Spleen (tissue), 11 donors: ENCODE results near the gene NOP14. TPM values are rescaled to one million over a fixed set of nuclear protein-coding genes. Genes with fewer than 3 reads are reported as not detected.
A peak's percentile ranks its signal among the peaks of the same experiment; 100 is the strongest.

ENCODE experiments used
- DNase-seq: peaks from one replicate; pipeline ENCODE4 v3.0.0-alpha.2; 2020
- H3K27ac ChIP-seq, 8 donors: fragments of 200-600 bp; sonication (generic) in 7 of 8; 1 replicate in 4 of 8; 2 replicates in 4 of 8; pipeline versions ENCODE4 v1.5.0 to v1.8.0; 2016 to 2021; ENCODE audit warnings: inconsistent platforms in 4 of 8, mild to moderate bottlenecking in 4 of 8, moderate library complexity in 1 of 8
- H3K27me3 ChIP-seq, 7 donors: fragments of 200-600 bp; sonication (generic) in 6 of 7; replicated peaks in 1 of 7; 1 replicate in 4 of 7; 2 replicates in 3 of 7; pipeline versions ENCODE4 v1.5.0 to v1.8.0; 2016 to 2021; ENCODE audit warnings: inconsistent platforms in 3 of 7, mild to moderate bottlenecking in 1 of 7
- H3K36me3 ChIP-seq, 6 donors: fragments of 200-600 bp; sonication (generic) in 5 of 6; 1 replicate in 4 of 6; 2 replicates in 2 of 6; pipeline versions ENCODE4 v1.5.0 to v1.8.0; 2016 to 2021; ENCODE audit warnings: inconsistent platforms in 2 of 6
- H3K4me1 ChIP-seq, 6 donors: fragments of 200-600 bp; sonication (generic) in 5 of 6; 1 replicate in 3 of 6; 2 replicates in 3 of 6; pipeline versions ENCODE4 v1.5.0 to v1.8.0; 2016 to 2021; ENCODE audit warnings: inconsistent platforms in 3 of 6
- H3K4me3 ChIP-seq, 8 donors: fragments of 200-600 bp; sonication (generic) in 7 of 8; 1 replicate in 4 of 8; 2 replicates in 4 of 8; pipeline versions ENCODE4 v1.5.0 to v1.8.0; 2016 to 2021; ENCODE audit warnings: inconsistent platforms in 4 of 8, mild to moderate bottlenecking in 4 of 8, moderate library complexity in 2 of 8
- H3K9me3 ChIP-seq, 8 donors: fragments of 200-600 bp; sonication (generic) in 7 of 8; 1 replicate in 4 of 8; 2 replicates in 4 of 8; pipeline versions ENCODE4 v1.5.0 to v1.8.0; 2016 to 2021; ENCODE audit warnings: inconsistent platforms in 4 of 8
- POLR2A ChIP-seq, 3 donors: fragments of 450-650 bp; IDR thresholded peaks; one replicate each; pipeline ENCODE4 v1.5.1; 2017; ENCODE audit warnings: antibody characterized with exemption in 3 of 3, mild to moderate bottlenecking in 1 of 3
- POLR2AphosphoS5 ChIP-seq, 3 donors: sonication (generic); formaldehyde crosslinking; IDR thresholded peaks; one replicate each; pipeline ENCODE4 v1.5.1; 2017; ENCODE audit warnings: antibody characterized with exemption in 3 of 3
- WGBS, 5 donors: extraction: QIAGEN DNeasy Blood & Tissue Kit in 3 of 5; methylation state at CpG; one replicate each; pipeline versions ENCODE4 v1.1.5 to v1.1.7; 2013 to 2018; 5-methylcytosine and 5-hydroxymethylcytosine counted together
- intact Hi-C: fragments of 100-400 bp; cut with DNase I; formaldehyde crosslinking; loops from one replicate; pipeline ENCODE4 v1.15.0; 2023; ENCODE audit warnings: low total_unique reads
- polyA plus RNA-seq, 3 donors: library from polyadenylated mRNA; stranded (reverse); fragments of 200-250 nt; gene quantifications; one replicate each; pipeline ENCODE4 v1.2.1, GENCODE V29; 2013
- total RNA-seq, 7 donors: library from RNA; depleted of rRNA in 3 of 7; stranded (reverse); fragments of >200 nt in 3 of 7; fragmentation: NEBNext Ultra II Directional in 4 of 7; extraction: Animal tissue kit (Norgen Biotek cat#: 25700) in 4 of 7; gene quantifications; one replicate each; pipeline versions ENCODE4 v1.1.0 to v1.2.1, GENCODE V29; 2016 to 2021
- TF ChIP-seq, protein P1 (sequence below), 11 experiments: fragments of 200-600 bp in 7 of 11; fragments of 450-650 bp in 4 of 11; sonication (generic) in 4 of 11; IDR thresholded peaks in 8 of 11; conservative IDR thresholded peaks in 3 of 11; 1 replicate in 7 of 11; 2 replicates in 4 of 11; pipeline versions ENCODE4 v1.4.0 to v1.8.0; 2016 to 2021; ENCODE audit warnings: antibody characterized with exemption in 11 of 11, inconsistent platforms in 4 of 11, mild to moderate bottlenecking in 1 of 11
- donor health status: healthy with polysubstance abuse.
- donor health status: DM: no; HTN: no; CAD: no; lungs with moderate emphysema.
- donor health status: DM: no; HTN: no; CAD: no.
- donor health status: Bipolar disorder and iron deficiency.
- donor health status: healthy.
- donor health status: DM: no; HTN: no; CAD: no.
- donor health status: DM: yes; HTN: yes; CAD: no.

Gene NOP14
- total and polyA plus RNA-seq, 10 donors, result 10.2 to 30.5 (median 22.1) TPM

GRCh38 chr4:2933566-2934076, 29.6 kb downstream of the NOP14 start:
- H3K36me3 ChIP-seq, result peaks cover 0 to 51% (median 42%) of the 10 kb centered on the region in 6 donors
- H3K27me3 ChIP-seq, result no peaks in the 10 kb centered on the region
- no peaks in the 10 kb centered on the region for H3K9me3 ChIP-seq
- peak overlapping the region; percentile 90 to 99 (median 94) for H3K27ac ChIP-seq
- intact Hi-C loops, result loop anchor here (10.0 kb wide), 1 partner anchor 179 kb away; the partner anchor contains the start of gene TNIP2
- H3K4me3 ChIP-seq, result peak overlapping the region; percentile 71 to 97 (median 88)
- DNase-seq, result no peak
- TF ChIP-seq POLR2A (IDR thresholded peaks at IDR 0.05) (no peak), POLR2AphosphoS5 (IDR thresholded peaks at IDR 0.05) (peak in 1 of 3 donors; percentile 10)
- 12 to 38% (median 25%) methylated on average over 24 to 31 of the region's 31 CpGs for WGBS, 5 donors
- peaks cover 40 to 88% (median 64%) of the 10 kb centered on the region in 6 donors for H3K4me1 ChIP-seq

GRCh38 chr4:2932951-2933565, 30.1 kb downstream of the NOP14 start:
- intact Hi-C loops, result loop anchor here (10.0 kb wide), 1 partner anchor 178 kb away; the partner anchor contains the start of gene TNIP2
- H3K4me1 ChIP-seq, result peaks cover 40 to 83% (median 64%) of the 10 kb centered on the region in 6 donors
- peak; percentile 11 to 43 (median 17) for TF ChIP-seq POLR2AphosphoS5 (IDR thresholded peaks at IDR 0.05)
- TF ChIP-seq, protein P1, sequence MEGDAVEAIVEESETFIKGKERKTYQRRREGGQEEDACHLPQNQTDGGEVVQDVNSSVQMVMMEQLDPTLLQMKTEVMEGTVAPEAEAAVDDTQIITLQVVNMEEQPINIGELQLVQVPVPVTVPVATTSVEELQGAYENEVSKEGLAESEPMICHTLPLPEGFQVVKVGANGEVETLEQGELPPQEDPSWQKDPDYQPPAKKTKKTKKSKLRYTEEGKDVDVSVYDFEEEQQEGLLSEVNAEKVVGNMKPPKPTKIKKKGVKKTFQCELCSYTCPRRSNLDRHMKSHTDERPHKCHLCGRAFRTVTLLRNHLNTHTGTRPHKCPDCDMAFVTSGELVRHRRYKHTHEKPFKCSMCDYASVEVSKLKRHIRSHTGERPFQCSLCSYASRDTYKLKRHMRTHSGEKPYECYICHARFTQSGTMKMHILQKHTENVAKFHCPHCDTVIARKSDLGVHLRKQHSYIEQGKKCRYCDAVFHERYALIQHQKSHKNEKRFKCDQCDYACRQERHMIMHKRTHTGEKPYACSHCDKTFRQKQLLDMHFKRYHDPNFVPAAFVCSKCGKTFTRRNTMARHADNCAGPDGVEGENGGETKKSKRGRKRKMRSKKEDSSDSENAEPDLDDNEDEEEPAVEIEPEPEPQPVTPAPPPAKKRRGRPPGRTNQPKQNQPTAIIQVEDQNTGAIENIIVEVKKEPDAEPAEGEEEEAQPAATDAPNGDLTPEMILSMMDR (IDR thresholded peaks at IDR 0.05 in 8 of 11, conservative IDR thresholded peaks at IDR 0.05 in 3 of 11), result no peak
- TF ChIP-seq POLR2A (IDR thresholded peaks at IDR 0.05), result no peak
- peak overlapping the region; percentile 64 to 96 (median 93) for H3K27ac ChIP-seq
- H3K9me3 ChIP-seq, result no peaks in the 10 kb centered on the region
- no peaks in the 10 kb centered on the region for H3K27me3 ChIP-seq
- H3K4me3 ChIP-seq, result peak overlapping the region; percentile 71 to 97 (median 88)
- 52 to 84% (median 69%) methylated on average over 10 to 15 of the region's 15 CpGs for WGBS, 5 donors
- H3K36me3 ChIP-seq, result peaks cover 0 to 51% (median 42%) of the 10 kb centered on the region in 6 donors
- no peak for DNase-seq

GRCh38 chr4:2932321-2932950, 30.8 kb downstream of the NOP14 start:
- TF ChIP-seq POLR2AphosphoS5 (IDR thresholded peaks at IDR 0.05) (no peak), POLR2A (IDR thresholded peaks at IDR 0.05) (no peak)
- TF ChIP-seq, protein P1 (IDR thresholded peaks at IDR 0.05 in 8 of 11, conservative IDR thresholded peaks at IDR 0.05 in 3 of 11), result no peak
- peak overlapping the region; percentile 64 to 96 (median 93) for H3K27ac ChIP-seq
- intact Hi-C loops, result loop anchor here (10.0 kb wide), 1 partner anchor 178 kb away; the partner anchor contains the start of gene TNIP2
- H3K27me3 ChIP-seq, result no peaks in the 10 kb centered on the region
- peak overlapping the region in 4 of 8 donors; percentile 0 to 92 (median 80) for H3K4me3 ChIP-seq
- H3K4me1 ChIP-seq, result peaks cover 40 to 77% (median 60%) of the 10 kb centered on the region in 6 donors
- peak; percentile 82 for DNase-seq
- H3K36me3 ChIP-seq, result peaks cover 0 to 51% (median 44%) of the 10 kb centered on the region in 6 donors
- 58 to 85% (median 70%) methylated on average over 10 to 18 of the region's 18 CpGs for WGBS, 5 donors
- H3K9me3 ChIP-seq, result no peaks in the 10 kb centered on the region

DNA sequence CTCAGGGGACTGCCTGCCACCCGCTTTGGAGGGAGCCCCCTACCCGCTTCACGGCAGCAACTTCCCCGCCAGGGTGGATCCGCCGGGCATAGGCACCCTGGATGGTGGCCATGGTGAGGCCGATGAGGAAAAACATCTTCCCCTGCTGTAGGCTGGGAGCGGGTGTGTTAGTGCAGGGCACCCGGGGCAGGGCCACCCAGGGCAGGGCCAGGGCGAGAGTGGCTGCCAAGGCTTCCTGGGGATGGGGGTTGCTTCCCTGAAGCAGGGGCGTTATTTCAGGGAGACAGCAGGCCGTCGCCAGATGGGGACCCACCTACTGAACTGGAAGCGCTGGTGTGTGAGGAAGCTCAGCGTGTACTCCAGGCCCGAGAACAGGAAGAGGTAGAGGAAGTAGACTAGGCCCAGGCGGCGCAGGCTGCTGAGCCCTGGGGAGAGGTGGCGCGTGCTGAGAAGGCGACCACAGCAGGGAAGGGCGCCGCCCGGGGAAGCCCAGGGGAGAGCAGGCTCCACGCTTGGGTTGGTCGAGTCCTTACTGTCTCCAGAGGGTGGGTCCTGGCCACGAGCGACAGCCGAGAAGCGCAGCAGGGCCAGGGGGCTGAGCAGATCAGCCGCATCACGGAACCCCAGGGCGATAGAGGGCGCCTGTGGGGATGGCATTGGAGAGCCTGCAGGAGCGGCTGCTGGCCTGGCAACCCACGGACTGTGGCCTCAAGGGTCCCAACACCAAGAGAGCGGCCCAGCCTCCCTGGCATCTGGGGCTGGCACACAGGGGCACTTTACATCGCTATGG, 31.5 kb downstream of the NOP14 start:
- H3K4me1 ChIP-seq, result peaks cover 40 to 70% (median 53%) of the 10 kb centered on the region in 6 donors
- intact Hi-C loops, result loop anchor here (10.0 kb wide), 1 partner anchor 177 kb away; the partner anchor contains the start of gene TNIP2
- WGBS, 5 donors, result 9 to 36% (median 28%) methylated on average over 20 to 38 of the region's 38 CpGs
- H3K4me3 ChIP-seq, result peak overlapping the region in 5 of 8 donors; percentile 0 to 92 (median 71)
- H3K9me3 ChIP-seq, result no peaks in the 10 kb centered on the region
- H3K27ac ChIP-seq, result peak overlapping the region; percentile 64 to 96 (median 93)
- peak; percentile 96 for DNase-seq
- no peaks in the 10 kb centered on the region for H3K27me3 ChIP-seq
- no peak for TF ChIP-seq POLR2A (IDR thresholded peaks at IDR 0.05)
- TF ChIP-seq, protein P1 (IDR thresholded peaks at IDR 0.05 in 8 of 11, conservative IDR thresholded peaks at IDR 0.05 in 3 of 11), result peak in 8 of 11 experiments; percentile 15 to 59 (median 51)
- TF ChIP-seq POLR2AphosphoS5 (IDR thresholded peaks at IDR 0.05), result peak; percentile 88 to 91 (median 90)
- H3K36me3 ChIP-seq, result peaks cover 0 to 52% (median 48%) of the 10 kb centered on the region in 6 donors
